Glomerular endothelial cell (primary cell): Measurements from ENCODE around the gene CEL. TPM values are rescaled to one million over a fixed set of nuclear protein-coding genes. Genes with fewer than 3 reads are reported as not detected.

Experiments
- DNase-seq: peaks from one replicate; pipeline ENCODE4 v3.0.0-alpha.2; 2011; ENCODE audit warnings: low read depth, low spot score; ENCODE audit errors: extremely low read depth
- total RNA-seq: library from RNA; depleted of rRNA; stranded (reverse); fragments of >200 nt; gene quantifications from 2 replicates; pipeline ENCODE4 v1.2.3, GENCODE V29; 2015

CEL gene
- total RNA-seq, 1 donor from 2014 or later: 0.99 TPM

GRCh38 chr9:133113949-133114885 is 52.4 kb downstream of the CEL start:
- DNase-seq: no peak

- no peak for DNase-seq
Observed at GRCh38 chr9:133114886-133115603, 53.3 kb downstream of the CEL start.

- no peak for DNase-seq
Observed at GRCh38 chr9:133115604-133116345, 54.0 kb downstream of the CEL start.

- no peak for DNase-seq
Observed at GRCh38 chr9:133116346-133117231, 54.8 kb downstream of the CEL start.

- DNase-seq: no peak
Observed at GRCh38 chr9:133117271-133118178, 55.7 kb downstream of the CEL start.

- DNase-seq: no peak
Observed at GRCh38 chr9:133118179-133118520, 56.4 kb downstream of the CEL start.

- no peak for DNase-seq
Observed at GRCh38 chr9:133118568-133118967, 56.8 kb downstream of the CEL start.

- no peak for DNase-seq
Observed at GRCh38 chr9:133119103-133119845, 57.5 kb downstream of the CEL start.

- DNase-seq: no peak
Observed at GRCh38 chr9:133119846-133120500, 58.2 kb downstream of the CEL start.

GRCh38 chr9:133120501-133121197 is 58.9 kb downstream of the CEL start:
- no peak for DNase-seq

Other genes with a start within 250 kb of the CEL start
- 0.24 and 1.5 TPM in 2 replicates for gene AK8, start 183.7 kb upstream of the CEL start, total RNA-seq
- 3.2 TPM in 2 replicates for gene SPACA9, start 183.1 kb upstream of the CEL start, total RNA-seq
- 25.0 and 37.1 TPM in 2 replicates for gene TSC1, start 117.4 kb upstream of the CEL start, total RNA-seq
- not detected in 2 replicates for gene GFI1B, start 83.3 kb upstream of the CEL start, total RNA-seq
- 60.6 and 72.7 TPM in 2 replicates for gene GTF3C5, start 31.0 kb upstream of the CEL start, total RNA-seq
- 65.7 and 99.4 TPM in 2 replicates for gene RALGDS, start 59.3 kb downstream of the CEL start, total RNA-seq
- 4.3 and 6.6 TPM in 2 replicates for gene GBGT1, start 101.9 kb downstream of the CEL start, total RNA-seq
- not detected in 2 replicates for gene OBP2B, start 147.3 kb downstream of the CEL start, total RNA-seq
- under 0.01 and 0.05 TPM in 2 replicates for gene ABO, start 213.2 kb downstream of the CEL start, total RNA-seq